Measurements from ENCODE around the gene ARHGEF37.

DNA sequence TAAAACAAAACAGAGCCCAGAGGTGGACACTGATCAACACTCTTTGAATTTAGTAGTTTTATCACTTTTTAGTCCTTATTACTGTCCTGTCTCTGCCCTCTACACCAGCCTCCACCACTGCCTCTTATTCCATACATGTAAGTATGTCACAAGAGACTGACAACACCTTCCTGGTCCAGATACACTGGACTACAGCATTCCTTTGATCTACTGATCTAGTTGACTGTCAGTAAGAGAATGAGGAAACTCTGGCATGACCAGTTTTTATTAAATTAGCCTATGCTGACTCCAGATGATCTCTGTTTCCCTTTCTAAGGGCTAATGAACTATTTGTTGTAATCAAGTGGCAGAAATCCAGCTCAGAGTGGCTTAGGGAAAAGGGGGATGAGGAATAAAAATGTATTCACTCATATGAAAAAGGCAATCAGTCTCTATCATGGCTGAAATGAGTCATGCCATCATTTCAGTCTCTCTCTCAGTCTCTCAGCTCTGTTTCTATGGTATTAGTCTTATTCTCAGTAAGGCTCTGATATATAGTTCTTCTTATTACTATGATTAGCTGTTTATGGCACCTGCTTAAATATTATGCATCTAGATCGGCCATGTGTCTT is 5.5 kb downstream of the ARHGEF37 start:
- TF ChIP-seq, protein P1, sequence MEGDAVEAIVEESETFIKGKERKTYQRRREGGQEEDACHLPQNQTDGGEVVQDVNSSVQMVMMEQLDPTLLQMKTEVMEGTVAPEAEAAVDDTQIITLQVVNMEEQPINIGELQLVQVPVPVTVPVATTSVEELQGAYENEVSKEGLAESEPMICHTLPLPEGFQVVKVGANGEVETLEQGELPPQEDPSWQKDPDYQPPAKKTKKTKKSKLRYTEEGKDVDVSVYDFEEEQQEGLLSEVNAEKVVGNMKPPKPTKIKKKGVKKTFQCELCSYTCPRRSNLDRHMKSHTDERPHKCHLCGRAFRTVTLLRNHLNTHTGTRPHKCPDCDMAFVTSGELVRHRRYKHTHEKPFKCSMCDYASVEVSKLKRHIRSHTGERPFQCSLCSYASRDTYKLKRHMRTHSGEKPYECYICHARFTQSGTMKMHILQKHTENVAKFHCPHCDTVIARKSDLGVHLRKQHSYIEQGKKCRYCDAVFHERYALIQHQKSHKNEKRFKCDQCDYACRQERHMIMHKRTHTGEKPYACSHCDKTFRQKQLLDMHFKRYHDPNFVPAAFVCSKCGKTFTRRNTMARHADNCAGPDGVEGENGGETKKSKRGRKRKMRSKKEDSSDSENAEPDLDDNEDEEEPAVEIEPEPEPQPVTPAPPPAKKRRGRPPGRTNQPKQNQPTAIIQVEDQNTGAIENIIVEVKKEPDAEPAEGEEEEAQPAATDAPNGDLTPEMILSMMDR (conservative IDR thresholded peaks at IDR 0.05): no peak
- TF ChIP-seq ZFX (IDR thresholded peaks at IDR 0.05): no peak
